HG03159 (cell line): ENCODE measurements around the gene PICK1.
"Not testable (repeated sequence)": the region's sequence is repeated elsewhere in the genome, so short reads cannot be mapped to it uniquely, and the experiment has no call there.

Source experiments
- ATAC-seq: cut with Tn5 transposase; IDR thresholded peaks from one replicate; pipeline ENCODE4 v1.9.1; 2021; ENCODE audit warnings: mild to moderate bottlenecking, moderate library complexity; ENCODE audit not compliant: unreplicated experiment

Gene PICK1

GRCh38 chr22:38030311-38031133, 26.7 kb upstream of the PICK1 start:
- ATAC-seq = no peak

DNA sequence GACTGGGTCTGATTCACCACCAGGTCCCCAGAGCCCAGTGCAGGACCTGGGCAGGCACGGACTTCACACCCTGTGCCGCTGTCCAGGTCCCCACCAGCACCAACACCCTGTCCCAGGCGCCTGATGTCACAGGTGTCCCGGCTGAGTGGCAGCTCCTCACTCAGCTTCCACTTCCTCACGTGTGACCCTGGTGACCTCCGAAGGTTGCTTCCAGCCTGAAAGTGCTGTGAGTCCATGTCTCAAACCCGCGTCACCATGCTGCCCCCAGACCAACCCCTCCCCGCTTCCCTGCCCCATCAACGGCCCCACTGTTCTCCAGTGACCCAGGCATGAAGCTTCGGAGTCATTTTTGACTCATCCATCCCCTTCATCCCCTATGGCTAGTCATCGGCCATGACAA, 25.7 kb upstream of the PICK1 start:
- ATAC-seq = no peak

GRCh38 chr22:38032681-38033521, 24.3 kb upstream of the PICK1 start:
- ATAC-seq = no peak

DNA sequence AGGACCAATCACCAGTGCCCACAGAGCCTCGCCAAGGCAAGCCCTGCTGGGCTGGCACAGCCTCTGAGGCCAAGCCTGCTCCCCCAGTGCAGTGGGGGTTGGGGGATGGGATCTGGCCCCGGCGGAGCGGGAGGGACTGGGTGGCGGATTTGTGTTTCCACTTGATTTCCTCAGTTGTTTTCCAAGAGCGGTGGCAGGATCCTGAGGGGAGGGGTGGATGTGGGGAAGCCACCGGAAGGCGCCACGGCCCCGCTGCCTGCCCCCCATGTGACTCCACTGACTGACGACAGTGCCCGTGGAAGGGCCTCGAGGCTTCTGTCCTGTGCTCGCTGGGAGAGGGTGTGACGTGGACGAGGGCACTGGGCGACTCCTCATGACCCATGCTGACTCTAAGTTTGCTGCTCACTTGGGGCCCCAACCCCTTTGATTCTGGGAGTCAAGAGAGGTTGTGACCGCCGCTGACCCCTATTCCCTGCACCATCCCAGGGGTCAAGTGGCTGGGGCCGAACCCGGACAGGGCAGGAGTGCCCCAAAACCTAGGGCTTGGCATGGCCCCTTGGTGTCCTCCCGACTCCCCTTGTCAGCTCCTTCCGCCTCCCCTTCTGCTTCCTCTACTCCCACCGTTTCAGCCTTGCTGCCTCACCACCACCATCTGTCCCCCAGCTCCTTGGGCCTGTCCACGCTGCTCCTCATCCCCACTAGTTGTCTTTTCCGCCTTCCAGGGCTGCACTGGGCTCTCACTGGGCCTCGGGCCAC, 23.5 kb upstream of the PICK1 start:
- ATAC-seq = no peak

DNA sequence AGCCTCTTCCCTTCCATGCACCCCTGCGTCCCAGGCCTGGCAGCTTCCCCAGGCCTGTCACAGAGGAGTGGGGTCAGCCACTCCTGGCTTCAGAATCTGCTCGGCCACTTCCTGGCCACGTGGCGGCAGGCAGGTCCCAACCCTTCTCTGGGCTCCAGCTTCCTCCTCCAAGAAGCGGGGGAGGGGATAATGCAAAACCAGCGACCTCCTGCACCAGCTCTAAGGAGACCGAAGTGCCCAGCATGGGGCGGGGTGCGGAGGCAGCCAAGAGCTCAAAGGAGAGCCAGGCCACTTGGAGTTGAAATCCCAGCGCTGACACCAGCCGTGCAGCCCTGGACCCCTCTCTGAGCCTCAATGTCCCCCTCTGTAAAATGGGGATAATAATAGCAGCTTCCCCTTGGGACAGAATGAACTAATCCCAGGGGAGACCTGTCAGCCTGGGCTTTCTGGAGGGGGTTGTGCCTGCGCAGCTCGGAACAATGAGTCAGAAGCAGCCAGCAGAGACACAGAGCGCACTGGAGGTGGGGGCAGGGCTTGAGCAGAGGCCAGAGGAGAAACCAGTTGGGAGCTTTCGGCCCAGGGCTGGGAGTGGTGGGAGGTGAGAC, 22.8 kb upstream of the PICK1 start:
- no peak for ATAC-seq

DNA sequence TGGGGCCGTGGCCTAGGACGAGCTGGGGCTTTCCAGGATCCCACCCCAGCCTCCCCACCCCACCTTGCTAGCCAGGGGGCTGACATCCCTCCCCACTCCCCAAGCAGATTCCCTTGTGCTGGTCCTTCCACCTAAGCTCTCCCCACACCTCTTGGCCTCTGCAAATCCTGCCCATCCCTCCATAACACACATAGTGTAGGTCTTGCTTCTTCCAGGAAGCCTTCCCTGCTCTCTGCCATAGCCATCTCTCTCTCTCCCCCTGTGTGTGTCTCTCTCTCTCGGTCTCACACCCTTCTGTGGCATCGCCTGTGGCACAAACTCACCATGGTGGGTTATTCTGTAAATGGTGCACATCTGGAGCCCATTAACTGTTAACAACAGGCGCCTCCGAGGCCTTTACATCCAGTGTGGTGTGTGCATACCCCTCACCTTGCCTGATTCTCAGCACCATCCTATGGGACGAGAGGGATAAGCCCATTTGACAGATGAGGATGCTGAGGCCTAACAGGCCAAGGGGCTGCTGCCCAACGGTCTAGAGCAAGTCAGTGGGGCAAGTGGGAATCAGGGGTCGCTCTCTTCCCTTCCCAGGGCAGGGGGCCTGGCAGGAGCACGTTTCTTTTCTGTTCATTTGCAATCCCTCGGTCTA, 22.2 kb upstream of the PICK1 start:
- ATAC-seq = no peak

- ATAC-seq = no peak
Measured at GRCh38 chr22:38035530-38035885, 21.7 kb upstream of the PICK1 start.

DNA sequence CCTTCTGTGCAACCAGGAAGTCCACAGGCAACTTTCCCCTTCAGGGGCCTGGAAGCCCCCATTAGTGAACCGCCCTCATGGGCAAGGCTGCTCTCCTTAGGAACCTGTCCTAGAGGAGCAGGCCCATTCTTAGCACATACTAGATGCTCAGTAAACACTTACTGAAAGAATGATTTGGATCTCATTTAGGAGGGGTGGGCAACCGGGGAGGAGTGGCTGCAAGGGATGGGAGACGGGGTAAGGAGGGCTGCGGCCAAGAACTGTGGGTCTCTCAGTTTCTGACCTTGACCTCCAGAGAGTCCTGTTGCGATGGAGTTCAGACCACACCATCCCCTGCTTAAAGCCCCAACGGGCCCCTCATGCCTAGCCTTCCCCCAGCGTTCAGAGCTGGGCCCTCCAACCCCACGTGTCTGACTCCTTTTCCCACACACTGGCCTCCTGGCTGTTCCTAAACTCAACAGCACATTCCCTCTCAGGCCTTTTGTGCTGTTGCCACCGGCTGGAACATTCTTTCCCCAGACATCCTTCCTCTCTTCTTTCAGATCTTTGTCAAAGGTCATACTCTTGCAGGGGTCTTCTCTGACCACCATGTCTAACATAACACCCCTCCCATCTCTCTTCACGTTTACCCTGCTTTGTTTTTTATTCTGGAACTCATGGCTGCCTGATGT, 20.7 kb upstream of the PICK1 start:
- ATAC-seq = no peak

- not testable (repeated sequence) for ATAC-seq
Measured at GRCh38 chr22:38037367-38038150, 19.6 kb upstream of the PICK1 start.

- ATAC-seq = no peak
Measured at GRCh38 chr22:38038426-38038825, 18.8 kb upstream of the PICK1 start.

DNA sequence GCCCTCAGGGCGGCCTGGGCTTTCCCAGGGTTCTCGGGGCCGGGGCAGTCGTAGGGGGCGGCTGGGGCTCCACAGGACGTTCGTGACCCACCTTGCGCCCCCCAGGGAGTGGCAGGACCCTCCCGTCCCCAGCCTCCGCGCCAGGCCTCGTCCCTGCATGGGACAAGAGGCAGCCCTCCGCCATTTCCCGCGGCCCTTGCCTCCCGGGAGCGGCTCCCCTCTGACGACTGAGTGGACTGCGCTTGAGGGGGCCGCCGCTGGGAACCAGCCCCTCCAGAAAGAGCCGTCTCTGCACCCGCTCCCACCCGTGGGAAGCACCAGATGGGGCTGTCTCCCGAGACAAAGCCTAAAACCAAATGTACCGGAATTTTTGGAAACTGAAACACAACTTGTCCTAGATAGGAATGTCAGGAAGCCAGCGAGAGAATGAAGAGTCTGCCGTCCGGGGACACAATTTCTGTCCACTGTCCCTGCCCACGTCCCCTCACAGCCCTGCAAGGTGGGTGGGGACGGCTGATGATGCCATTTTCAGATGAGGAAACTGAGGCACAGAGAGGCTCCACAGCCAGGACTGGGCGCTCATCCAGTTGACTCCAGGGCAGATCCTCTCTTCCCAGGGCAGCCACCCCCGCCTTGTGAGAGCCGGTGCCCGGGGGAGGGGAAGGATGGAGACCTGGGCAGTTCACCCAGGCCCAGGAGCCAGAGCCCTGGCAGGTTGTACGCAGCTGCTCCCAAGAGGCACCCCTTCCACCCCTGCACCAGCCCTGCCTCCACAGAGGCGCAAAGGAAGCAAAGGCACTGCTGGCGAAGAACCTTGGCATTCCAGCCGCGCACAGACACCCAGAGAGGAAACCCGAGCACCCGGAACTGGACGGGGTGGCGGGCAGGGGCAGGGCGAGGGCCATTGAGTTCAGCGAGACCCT, 18.1 kb upstream of the PICK1 start:
- no peak for ATAC-seq

- ATAC-seq = no peak
Measured at GRCh38 chr22:38040953-38041759, 16.0 kb upstream of the PICK1 start.

- no peak for ATAC-seq
Measured at GRCh38 chr22:38041760-38042487, 15.3 kb upstream of the PICK1 start.

DNA sequence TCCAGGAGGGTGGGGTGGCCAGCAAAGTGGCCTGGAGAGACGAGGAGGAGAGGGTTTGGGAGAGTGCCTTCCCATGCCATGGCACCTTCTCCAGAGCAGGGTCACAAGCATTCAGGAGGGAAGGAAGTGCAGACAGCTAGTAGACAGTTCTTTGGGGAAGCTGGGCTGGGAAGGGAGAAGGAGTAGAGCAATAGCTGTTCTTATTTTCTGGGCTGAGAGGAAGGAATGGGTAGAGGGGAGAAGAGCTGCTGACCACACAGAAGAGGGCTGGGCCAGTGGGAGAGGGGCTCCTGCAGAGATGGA, 14.8 kb upstream of the PICK1 start:
- ATAC-seq = no peak

GRCh38 chr22:38043151-38044039, 13.8 kb upstream of the PICK1 start:
- no peak for ATAC-seq
